NK-92 (cell line): ENCODE results near the gene MAPKAP1.
"Not testable (repeated sequence)": the region's sequence is repeated elsewhere in the genome, so short reads cannot be mapped to it uniquely, and the experiment has no call there.

Source experiments
- DNase-seq: peaks from one replicate; lab custom pipeline; 2025; ENCODE audit not compliant: unreplicated experiment; lab: John Stamatoyannopoulos, UW

Gene MAPKAP1

DNA sequence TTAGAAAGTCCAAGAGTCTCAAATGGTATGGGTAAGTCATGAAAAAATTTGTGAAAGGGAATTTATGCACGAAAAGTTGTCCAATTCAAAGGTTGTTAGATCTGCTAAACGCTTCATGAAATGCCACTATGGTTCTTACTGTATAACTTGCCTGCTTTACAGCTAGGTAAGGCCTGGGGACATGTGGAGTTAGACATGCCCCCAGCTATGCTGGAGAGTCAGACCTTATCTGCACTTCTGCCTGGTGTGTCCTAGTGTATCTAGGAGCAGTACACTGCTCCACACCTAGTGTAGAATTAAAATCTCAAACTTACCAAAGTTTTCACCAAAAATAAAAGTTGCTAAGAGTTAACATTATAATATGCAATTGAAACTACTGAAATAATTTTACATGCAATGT lies 136.8 kb downstream of the MAPKAP1 start:
- no peak for DNase-seq

DNA sequence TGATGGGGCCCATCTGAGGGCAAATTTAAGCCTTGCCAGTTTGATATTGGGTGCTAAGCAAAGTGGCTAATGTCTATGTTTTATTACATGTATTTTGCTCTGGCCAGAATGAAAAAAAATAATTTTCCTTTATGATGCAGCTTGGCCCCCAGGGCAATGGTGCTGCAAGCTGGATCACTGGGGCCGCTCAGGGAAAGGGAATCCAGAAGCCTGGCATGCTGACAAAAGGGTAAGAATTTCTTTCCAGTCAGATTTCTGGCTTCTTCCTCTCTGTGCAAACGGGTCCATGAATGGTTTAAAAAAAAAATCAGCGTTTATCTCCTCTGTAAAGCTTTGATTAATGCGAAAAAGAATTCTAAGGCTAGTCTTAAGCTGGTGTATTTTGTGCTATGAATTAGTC lies 138.4 kb downstream of the MAPKAP1 start:
- no peak for DNase-seq

GRCh38 chr9:125566051-125566450 lies 141.0 kb downstream of the MAPKAP1 start:
- DNase-seq, result not testable (repeated sequence)

GRCh38 chr9:125565126-125565525 lies 141.9 kb downstream of the MAPKAP1 start:
- DNase-seq, result no peak

DNA sequence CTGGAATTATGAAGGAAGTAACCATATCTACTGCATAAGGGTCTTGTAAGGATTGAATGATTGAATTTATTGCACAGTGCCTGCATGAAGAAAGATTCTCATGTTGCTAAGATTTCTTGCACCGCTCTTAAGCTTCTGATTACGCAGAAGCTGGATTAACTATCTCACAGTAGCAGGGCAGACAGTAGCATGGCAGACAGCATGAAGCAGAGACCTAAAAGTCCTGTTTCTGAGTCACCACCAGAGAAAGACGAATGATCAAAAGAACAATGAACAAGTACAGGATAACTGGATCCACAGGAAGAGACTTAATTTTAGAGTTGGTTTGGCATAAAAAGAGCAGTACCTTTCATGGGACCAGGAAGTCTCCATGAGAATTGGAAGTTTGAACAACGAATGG lies 142.4 kb downstream of the MAPKAP1 start:
- DNase-seq, result no peak

DNA sequence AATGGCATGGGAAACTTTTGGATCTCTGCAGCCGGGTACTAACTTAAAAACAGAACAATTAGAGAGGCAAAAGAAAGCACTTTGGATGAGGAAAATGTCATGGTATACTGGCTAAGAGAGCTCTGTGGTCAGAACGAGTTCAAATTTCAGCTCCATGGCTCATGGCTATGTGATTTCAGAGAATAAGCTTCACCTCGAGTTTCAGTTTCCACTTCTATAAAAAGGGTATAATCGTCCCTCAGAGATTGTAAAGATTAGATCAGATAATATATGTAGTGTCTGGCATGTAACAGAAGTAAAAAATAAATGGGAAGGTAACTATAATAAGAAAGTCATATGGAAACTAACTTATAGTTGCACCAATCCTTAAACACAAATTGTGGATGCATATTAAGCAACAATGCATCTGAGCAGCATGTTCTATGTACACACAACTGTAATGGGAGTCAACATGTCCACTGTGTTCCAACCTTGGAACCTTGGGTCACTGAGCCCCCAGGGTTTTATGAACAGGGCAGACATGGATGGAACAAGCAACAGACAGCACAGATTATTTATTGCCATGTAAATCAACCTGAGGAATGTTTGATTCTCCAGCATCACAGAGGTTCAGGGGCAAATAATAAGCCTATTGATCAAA lies 145.4 kb downstream of the MAPKAP1 start:
- DNase-seq, result no peak

- no peak for DNase-seq
These were observed 147.1 kb downstream of the MAPKAP1 start for GRCh38 chr9:125559894-125560293.

GRCh38 chr9:125559194-125559593 lies 147.8 kb downstream of the MAPKAP1 start:
- DNase-seq, result no peak

- DNase-seq, result no peak
These were observed 148.4 kb downstream of the MAPKAP1 start for GRCh38 chr9:125558453-125559092.

- no peak for DNase-seq
These were observed 150.8 kb downstream of the MAPKAP1 start for GRCh38 chr9:125556046-125556721.

GRCh38 chr9:125554726-125555125 lies 152.3 kb downstream of the MAPKAP1 start:
- DNase-seq, result no peak

- DNase-seq, result no peak
These were observed 155.2 kb downstream of the MAPKAP1 start for GRCh38 chr9:125551781-125552180.

DNA sequence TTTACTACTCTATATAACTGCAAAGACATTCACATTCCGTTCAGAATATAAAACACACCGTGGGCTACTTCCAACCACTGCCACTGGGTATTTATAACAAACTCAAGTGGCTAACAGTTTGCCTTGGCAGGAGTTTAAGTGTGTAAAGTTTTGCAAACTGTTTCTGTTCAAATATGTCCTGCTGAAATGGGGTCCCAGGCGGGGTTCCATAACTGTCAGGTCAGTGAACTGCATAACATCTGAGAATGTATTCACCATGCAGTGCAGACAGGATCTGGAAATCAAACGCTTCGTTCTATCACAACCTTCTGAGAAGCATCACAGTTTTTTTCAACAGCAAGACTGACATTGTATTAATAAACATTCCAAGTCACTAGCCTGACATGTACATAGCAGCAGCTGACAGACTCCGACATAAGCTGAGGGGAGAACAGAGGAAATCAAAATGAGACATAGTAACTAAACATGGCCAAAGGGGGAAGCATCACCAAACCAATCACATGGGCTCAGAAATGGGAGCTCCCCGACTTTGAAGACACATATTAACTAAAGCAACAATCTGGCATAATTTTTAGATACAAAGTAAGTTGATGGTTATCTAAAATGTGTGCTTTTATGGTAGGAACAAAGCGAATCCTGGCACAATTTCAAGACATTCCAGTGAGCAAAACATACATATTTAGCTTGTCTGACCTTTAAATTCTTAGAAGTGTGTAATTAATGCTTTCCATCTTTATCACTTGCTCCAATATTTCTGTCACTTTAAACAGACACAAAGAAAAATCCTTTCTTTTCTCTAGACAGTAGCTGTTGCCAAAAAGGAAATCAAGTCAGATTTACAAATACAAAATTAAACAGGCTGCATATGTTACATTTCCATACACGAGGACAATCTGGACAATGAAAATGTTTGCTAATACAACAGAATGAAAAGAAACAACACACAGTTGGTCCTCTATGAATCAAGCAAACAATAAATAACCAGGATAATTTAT lies 156.8 kb downstream of the MAPKAP1 start:
- no peak for DNase-seq

- no peak for DNase-seq
These were observed 157.5 kb downstream of the MAPKAP1 start for GRCh38 chr9:125549465-125549871.

DNA sequence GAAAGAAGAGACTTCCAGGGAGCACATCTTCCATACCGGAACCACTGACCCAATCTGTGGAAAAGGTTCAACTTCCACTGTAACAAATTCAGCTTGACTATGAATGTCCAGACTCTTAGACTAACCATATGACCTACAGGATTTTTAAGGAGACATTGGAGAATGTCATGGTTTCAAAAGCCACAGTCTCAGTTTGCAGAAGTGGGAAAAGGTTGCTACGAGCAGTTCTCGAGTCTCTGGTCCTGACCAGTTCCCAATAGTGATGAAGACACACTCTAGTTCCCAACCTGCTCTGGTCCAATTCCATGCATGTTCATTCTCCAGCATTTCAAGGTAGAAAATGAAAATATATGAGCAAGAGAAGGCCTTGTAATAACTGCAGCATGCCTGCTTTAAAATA lies 158.0 kb downstream of the MAPKAP1 start:
- no peak for DNase-seq

DNA sequence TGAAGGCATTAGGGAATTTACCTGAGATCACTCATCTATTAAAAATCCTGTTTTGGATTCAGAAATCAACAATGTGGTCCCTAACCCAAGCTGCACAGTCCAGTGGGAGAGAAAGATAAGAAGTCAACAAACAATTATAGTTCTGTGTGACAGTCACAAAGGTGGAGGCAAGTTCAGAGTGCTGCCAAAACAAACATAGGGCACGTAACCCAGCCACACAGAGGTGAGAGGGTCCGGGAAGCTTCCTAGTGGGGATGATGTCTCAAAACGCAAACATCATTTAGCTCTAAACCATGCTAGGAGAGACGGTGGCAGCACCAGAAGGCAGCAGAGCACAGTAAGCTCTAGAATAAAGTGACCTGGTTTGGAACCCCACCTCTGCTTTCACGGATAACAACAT lies 158.9 kb downstream of the MAPKAP1 start:
- DNase-seq, result no peak

DNA sequence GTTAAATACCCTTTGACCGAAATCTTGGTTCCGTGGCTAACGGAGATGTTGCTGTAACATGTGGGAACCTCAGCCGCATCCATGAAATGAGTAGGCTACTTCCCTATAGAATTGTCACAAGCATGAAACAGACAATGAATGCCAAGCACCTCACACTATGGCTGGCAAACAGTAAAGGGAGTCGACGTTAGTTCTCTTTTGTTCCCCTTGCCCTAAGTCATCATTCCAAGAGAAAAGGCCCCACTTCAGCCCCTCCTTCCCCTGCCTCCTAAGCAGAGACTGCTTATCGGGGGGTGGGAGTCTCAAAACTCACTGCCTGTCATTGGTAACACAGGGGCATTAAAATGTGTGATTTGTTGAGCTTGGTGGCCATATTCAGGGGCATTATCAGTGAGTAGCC lies 159.6 kb downstream of the MAPKAP1 start:
- DNase-seq, result no peak

DNA sequence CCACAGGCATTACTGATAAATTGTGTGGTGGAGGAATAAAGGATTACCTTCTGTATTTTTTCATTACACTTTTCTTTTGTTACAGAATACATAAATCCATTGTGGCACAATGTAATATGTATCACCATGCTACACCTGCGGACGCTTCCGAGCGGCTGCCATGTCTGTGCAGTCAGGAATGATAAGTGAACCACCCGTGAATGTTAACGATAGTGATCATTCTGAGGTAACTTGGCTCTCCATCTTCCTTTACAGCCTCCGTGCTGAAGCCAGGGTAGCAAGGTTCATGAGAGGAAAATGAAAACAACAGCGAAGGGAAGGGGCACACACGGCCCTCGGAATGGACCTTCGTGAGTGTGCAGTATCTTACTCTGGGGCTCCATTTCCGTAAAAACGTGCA lies 161.2 kb downstream of the MAPKAP1 start:
- DNase-seq, result no peak

DNA sequence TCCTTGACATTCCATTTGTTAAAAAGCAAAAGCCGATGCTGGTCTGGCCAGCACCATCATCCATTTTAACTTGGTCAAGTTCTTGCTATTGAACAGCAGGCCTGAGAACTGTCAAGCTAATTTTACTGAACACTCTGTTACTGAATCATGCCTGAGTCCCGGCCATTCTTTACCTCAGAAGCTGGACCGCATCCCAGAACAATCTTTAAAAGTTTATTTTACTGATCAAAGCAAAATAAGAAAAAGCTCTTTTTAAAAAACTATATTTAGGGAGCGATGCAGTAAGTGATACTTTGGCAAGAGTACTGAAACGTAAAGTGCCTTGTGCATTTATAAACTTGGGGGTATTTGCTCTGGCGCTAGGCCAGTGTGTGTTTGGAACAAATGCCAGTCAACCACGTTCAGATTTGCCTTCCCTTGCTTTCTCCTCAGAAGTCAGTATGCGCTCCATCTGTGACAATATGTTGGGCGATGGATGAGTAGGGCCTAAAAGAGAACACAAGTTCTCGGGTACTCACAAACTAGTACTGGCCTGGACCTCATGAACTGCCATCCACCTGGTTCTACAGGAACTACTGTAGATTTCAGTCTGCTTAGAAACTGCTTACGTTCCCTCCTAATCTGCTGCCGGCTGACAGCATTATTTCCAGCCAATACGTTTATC lies 161.9 kb downstream of the MAPKAP1 start:
- DNase-seq, result no peak

DNA sequence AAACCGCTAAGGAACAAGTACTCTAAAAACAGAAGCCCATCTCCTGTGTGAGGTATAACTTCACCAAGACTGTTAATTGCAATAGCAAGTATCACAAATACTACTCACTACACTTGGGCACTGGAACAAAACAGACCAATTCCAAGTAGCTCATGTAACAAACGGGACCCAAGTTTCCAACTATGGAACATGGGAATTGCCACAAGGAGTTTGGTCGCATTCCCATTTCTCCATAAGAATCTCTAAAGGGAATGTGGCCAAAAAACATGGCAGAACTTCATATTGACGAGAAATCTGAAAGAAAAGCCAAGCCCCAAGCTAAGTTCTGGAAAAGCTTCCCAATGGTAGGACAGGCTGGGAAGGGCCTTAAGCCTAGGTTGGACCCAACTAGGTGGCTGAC lies 162.5 kb downstream of the MAPKAP1 start:
- DNase-seq, result no peak

GRCh38 chr9:125541840-125542243 lies 165.2 kb downstream of the MAPKAP1 start:
- no peak for DNase-seq
